ENCODE data around the gene BTBD9.

Gene BTBD9

DNA sequence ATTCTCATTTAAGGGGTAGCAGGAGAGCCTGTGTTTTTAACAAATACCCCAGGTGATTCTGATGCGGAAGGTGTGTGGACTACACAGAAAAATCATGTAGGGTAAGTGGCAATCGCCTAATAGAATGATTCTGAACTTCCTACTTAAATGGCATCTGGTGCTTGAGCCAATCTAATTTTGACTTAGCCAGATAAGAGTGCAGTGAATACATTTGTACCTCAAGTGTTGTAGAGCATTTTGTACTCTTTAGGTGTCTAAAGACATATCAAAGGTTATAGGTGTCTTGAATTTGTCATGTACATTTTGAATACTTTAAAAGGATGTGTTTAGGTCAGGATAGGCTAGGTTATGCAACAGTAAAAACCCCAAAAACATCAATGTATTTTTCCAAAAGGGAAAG is 10.0 kb upstream of the BTBD9 start:
- H3K36me3 ChIP-seq (ENCODE audit: control insufficient read depth in 5 of 5, insufficient read depth in 5 of 5, low read length in 5 of 5), result peaks cover 0 to 6% (median 0%) of the 10 kb centered on the region in 5 donors
- no peak overlapping the region for H3K27ac ChIP-seq (ENCODE audit: low read depth, low read length)
- no peak overlapping the region for H3K9ac ChIP-seq (ENCODE audit: low read length in 5 of 5)
- no peaks in the 10 kb centered on the region for H3K27me3 ChIP-seq (ENCODE audit: control insufficient read depth in 5 of 5, insufficient read depth in 4 of 5, low read length in 5 of 5)
- H3K9me3 ChIP-seq (ENCODE audit: control insufficient read depth in 5 of 5, low read length in 5 of 5), result no peaks in the 10 kb centered on the region
- peaks cover 0 to 7% (median 2%) of the 10 kb centered on the region in 5 donors for H3K4me1 ChIP-seq (ENCODE audit: control insufficient read depth in 5 of 5, insufficient read depth in 5 of 5, low read length in 5 of 5)
- H3K4me3 ChIP-seq (ENCODE audit: low read depth in 1 of 5, low read length in 5 of 5), result no peak overlapping the region

DNA sequence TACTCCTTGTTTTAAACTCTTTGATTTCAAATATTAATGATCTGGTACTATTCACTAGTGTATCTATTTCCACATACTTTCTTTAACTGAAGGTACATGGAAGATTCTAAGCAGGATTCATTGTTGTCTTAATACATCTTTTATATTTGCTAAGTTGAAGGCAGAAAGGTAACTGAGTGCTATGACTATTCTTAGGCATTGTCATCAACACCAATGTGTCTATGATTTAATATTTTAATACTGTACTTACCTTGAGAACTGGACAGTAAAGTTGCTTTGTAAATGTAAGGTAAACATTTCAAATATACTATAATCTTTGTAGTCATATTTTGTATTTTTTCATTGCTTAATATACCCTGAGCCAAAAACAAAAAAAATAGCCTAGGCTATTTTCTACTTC is 8.9 kb upstream of the BTBD9 start:
- H3K27me3 ChIP-seq (ENCODE audit: control insufficient read depth in 5 of 5, insufficient read depth in 4 of 5, low read length in 5 of 5), result no peaks in the 10 kb centered on the region
- H3K36me3 ChIP-seq (ENCODE audit: control insufficient read depth in 5 of 5, insufficient read depth in 5 of 5, low read length in 5 of 5), result peaks cover 0 to 6% (median 0%) of the 10 kb centered on the region in 5 donors
- no peak overlapping the region for H3K27ac ChIP-seq (ENCODE audit: low read depth, low read length)
- no peak overlapping the region for H3K9ac ChIP-seq (ENCODE audit: low read length in 5 of 5)
- H3K4me1 ChIP-seq (ENCODE audit: control insufficient read depth in 5 of 5, insufficient read depth in 5 of 5, low read length in 5 of 5), result peaks cover 0 to 11% (median 5%) of the 10 kb centered on the region in 5 donors
- no peak overlapping the region for H3K4me3 ChIP-seq (ENCODE audit: low read depth in 1 of 5, low read length in 5 of 5)
- no peaks in the 10 kb centered on the region for H3K9me3 ChIP-seq (ENCODE audit: control insufficient read depth in 5 of 5, low read length in 5 of 5)

DNA sequence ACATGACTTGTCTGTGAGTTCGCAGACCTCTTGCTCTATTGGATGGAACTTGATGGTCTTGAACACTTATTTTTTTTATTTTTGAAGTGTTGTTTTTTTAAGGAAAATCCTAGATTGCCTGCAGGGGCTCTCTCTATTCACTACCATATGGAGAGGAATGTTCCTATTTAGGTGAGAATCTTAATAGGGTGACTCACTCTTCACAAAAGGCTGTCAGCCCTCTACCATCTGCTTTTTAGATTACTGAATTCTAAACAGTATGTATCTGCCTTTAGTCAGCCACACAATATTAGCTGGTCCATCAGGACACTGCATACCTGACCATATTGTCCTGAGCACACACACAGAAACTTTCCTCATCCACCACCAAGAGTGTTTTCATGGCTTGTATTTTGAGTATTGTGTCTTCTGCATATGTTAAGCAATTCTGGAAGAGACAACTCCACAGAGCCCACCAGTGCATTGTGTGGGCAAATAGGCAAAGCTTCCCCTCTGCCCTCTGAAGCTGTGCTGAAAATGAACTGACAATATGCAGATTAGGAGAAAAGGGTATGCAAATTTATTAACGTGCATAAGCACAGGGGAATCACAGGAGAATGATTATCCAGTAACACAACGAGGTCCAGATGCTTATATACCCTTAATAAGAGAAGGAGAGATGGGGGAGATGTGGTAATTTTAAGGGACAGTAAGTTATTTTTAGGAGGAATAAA is 6.6 kb upstream of the BTBD9 start:
- Histone ChIP-seq H3K9ac (ENCODE audit: low read length in 5 of 5) (no peak overlapping the region), H3K27ac (ENCODE audit: low read depth, low read length) (no peak overlapping the region), H3K36me3 (ENCODE audit: control insufficient read depth in 5 of 5, insufficient read depth in 5 of 5, low read length in 5 of 5) (peaks cover 0 to 6% (median 0%) of the 10 kb centered on the region in 5 donors), H3K4me3 (ENCODE audit: low read depth in 1 of 5, low read length in 5 of 5) (no peak overlapping the region), H3K4me1 (ENCODE audit: control insufficient read depth in 5 of 5, insufficient read depth in 5 of 5, low read length in 5 of 5) (peaks cover 0 to 11% (median 5%) of the 10 kb centered on the region in 5 donors), H3K27me3 (ENCODE audit: control insufficient read depth in 5 of 5, insufficient read depth in 4 of 5, low read length in 5 of 5) (no peaks in the 10 kb centered on the region), H3K9me3 (ENCODE audit: control insufficient read depth in 5 of 5, low read length in 5 of 5) (no peaks in the 10 kb centered on the region)

DNA sequence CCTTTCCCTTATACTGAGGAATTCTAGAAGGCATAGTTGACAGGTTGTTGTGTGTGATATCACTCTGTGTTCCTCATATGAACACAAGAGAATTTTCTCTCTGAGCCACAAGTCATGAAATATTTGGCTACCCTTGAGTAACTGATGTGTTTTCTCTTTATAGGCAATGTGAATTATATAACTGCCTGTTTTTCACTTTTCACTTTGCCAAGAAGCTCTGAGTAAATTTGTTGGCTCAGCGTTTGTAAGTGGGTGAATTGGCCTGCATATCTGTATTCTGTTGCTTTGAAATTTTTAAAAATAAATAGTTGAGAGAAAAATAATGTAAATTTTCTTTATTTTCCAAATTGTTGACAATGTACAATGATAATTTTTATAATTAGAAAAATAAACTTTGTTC is 5.2 kb upstream of the BTBD9 start:
- H3K4me1 ChIP-seq (ENCODE audit: control insufficient read depth in 5 of 5, insufficient read depth in 5 of 5, low read length in 5 of 5), result peaks cover 7 to 22% (median 18%) of the 10 kb centered on the region in 5 donors
- H3K9me3 ChIP-seq (ENCODE audit: control insufficient read depth in 5 of 5, low read length in 5 of 5), result no peaks in the 10 kb centered on the region
- peak overlapping the region in 1 of 5 donors; percentile 40 for H3K9ac ChIP-seq (ENCODE audit: low read length in 5 of 5)
- no peak overlapping the region for H3K4me3 ChIP-seq (ENCODE audit: low read depth in 1 of 5, low read length in 5 of 5)
- H3K27ac ChIP-seq (ENCODE audit: low read depth, low read length), result peak overlapping the region; percentile 76
- no peaks in the 10 kb centered on the region for H3K27me3 ChIP-seq (ENCODE audit: control insufficient read depth in 5 of 5, insufficient read depth in 4 of 5, low read length in 5 of 5)
- peaks cover 0 to under 1% (median 0%) of the 10 kb centered on the region in 5 donors for H3K36me3 ChIP-seq (ENCODE audit: control insufficient read depth in 5 of 5, insufficient read depth in 5 of 5, low read length in 5 of 5)

DNA sequence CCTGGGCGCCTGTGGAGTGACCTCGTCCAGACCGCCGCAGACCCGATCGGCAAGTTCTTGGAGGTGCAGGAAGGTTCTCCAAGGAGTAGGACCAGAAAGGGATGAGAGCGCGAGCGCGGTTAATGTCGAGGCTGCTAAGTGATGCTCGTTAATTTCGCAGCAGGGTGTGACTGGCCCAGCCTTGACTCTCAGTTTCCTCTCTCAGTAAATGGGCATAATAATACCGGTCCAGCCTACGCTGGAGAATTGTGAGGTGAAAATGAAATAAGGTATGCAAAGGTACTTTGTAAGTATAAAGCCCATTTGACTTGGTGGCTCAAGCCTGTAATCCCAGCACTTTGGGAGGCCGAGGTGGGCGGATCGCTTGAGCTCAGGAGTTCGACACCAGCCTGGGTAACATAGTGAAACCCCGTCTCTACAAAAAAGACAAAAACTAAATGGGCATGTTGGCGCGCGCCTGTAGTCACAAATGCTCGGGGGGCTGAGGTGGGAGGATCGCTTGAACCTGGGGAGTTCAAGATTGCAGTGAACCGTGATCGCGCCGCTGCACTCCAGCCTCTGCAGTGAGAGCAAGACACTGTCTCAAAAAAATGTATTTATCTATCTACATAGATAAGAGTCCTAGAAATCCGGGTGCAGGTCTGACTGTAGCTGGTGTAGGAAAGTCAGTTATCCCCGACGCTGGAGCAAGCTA is 634 bp upstream of the BTBD9 start:
- peak overlapping the region; percentile 86 for H3K27ac ChIP-seq (ENCODE audit: low read depth, low read length)
- peak overlapping the region; percentile 77 to 98 (median 96) for H3K4me3 ChIP-seq (ENCODE audit: low read depth in 1 of 5, low read length in 5 of 5)
- no peaks in the 10 kb centered on the region for H3K9me3 ChIP-seq (ENCODE audit: control insufficient read depth in 5 of 5, low read length in 5 of 5)
- H3K4me1 ChIP-seq (ENCODE audit: control insufficient read depth in 5 of 5, insufficient read depth in 5 of 5, low read length in 5 of 5), result peaks cover 10 to 33% (median 29%) of the 10 kb centered on the region in 5 donors
- peak overlapping the region; percentile 82 to 96 (median 92) for H3K9ac ChIP-seq (ENCODE audit: low read length in 5 of 5)
- H3K36me3 ChIP-seq (ENCODE audit: control insufficient read depth in 5 of 5, insufficient read depth in 5 of 5, low read length in 5 of 5), result no peaks in the 10 kb centered on the region
- H3K27me3 ChIP-seq (ENCODE audit: control insufficient read depth in 5 of 5, insufficient read depth in 4 of 5, low read length in 5 of 5), result no peaks in the 10 kb centered on the region

DNA sequence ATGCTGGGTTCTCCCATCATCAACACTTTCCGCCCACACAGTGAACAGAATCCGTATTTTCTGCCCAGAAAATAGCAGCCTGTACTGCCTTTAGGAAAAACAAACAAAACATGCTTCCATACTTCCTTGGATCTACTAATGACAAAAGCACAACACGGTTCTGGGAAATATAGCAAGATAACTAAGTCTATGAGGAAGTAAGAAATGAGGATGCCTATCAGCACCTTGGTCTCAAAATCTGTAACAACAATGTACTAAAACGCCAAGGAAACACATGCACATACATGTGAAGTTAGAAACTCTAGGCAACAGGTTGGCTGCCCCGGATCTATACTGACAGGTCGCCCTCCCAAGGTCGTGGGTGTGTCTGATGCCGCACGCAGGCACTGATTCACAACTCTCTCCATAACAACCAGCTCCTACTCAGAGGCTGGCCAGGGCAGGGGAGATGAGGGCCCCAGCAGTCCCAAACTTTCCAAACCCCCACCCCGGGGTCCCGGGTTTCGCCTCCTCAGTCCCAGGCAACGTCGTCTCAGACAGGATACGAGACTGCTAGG is 710 bp downstream of the BTBD9 start:
- no peaks in the 10 kb centered on the region for H3K27me3 ChIP-seq (ENCODE audit: control insufficient read depth in 5 of 5, insufficient read depth in 4 of 5, low read length in 5 of 5)
- peak overlapping the region; percentile 77 to 98 (median 96) for H3K4me3 ChIP-seq (ENCODE audit: low read depth in 1 of 5, low read length in 5 of 5)
- H3K36me3 ChIP-seq (ENCODE audit: control insufficient read depth in 5 of 5, insufficient read depth in 5 of 5, low read length in 5 of 5), result no peaks in the 10 kb centered on the region
- H3K9ac ChIP-seq (ENCODE audit: low read length in 5 of 5), result peak overlapping the region; percentile 43 to 96 (median 92)
- no peaks in the 10 kb centered on the region for H3K9me3 ChIP-seq (ENCODE audit: control insufficient read depth in 5 of 5, low read length in 5 of 5)
- H3K4me1 ChIP-seq (ENCODE audit: control insufficient read depth in 5 of 5, insufficient read depth in 5 of 5, low read length in 5 of 5), result peaks cover 8 to 27% (median 22%) of the 10 kb centered on the region in 5 donors
- peak overlapping the region; percentile 86 for H3K27ac ChIP-seq (ENCODE audit: low read depth, low read length)

DNA sequence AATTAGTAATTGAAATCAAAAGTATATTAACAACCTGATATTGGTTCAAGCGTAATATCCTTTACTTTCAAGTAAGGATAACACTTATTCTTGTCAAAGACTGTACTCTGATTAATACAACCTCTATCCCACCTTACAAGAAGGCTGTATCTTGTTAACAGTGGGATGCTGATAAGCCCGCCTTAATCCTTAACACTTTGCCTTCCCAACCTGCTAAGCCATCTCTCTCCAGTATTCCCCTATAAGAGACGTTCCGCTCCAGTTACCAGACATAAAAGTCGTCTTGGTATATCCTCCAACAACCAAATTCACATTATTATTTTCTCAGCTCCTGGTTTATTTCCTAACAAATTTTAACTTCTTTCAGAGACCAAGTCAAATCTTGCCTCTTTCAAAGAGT is 2.0 kb downstream of the BTBD9 start:
- Histone ChIP-seq H3K4me3 (ENCODE audit: low read depth in 1 of 5, low read length in 5 of 5) (no peak overlapping the region), H3K27me3 (ENCODE audit: control insufficient read depth in 5 of 5, insufficient read depth in 4 of 5, low read length in 5 of 5) (no peaks in the 10 kb centered on the region), H3K4me1 (ENCODE audit: control insufficient read depth in 5 of 5, insufficient read depth in 5 of 5, low read length in 5 of 5) (peaks cover 8 to 27% (median 22%) of the 10 kb centered on the region in 5 donors), H3K9ac (ENCODE audit: low read length in 5 of 5) (no peak overlapping the region), H3K27ac (ENCODE audit: low read depth, low read length) (no peak overlapping the region), H3K9me3 (ENCODE audit: control insufficient read depth in 5 of 5, low read length in 5 of 5) (no peaks in the 10 kb centered on the region), H3K36me3 (ENCODE audit: control insufficient read depth in 5 of 5, insufficient read depth in 5 of 5, low read length in 5 of 5) (no peaks in the 10 kb centered on the region)

DNA sequence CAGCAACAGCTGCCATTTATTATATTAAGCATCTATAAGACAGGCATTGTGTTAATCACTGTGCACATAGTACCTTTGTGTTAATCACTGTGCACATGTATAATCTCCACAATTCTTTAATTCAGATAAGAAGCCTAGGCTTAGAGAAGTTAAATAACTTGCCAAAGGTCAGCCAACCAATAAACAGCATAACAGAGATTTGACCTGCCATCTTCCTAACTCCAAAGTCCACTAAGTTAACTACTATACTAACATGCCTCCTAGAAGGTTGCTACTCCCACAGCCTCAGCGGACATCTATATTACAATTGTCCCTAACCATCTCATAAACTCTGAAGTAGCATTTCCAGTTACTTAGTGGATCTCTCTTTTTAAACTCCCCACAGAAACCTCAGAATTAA is 3.7 kb downstream of the BTBD9 start:
- Histone ChIP-seq H3K27ac (ENCODE audit: low read depth, low read length) (no peak overlapping the region), H3K4me3 (ENCODE audit: low read depth in 1 of 5, low read length in 5 of 5) (no peak overlapping the region), H3K9me3 (ENCODE audit: control insufficient read depth in 5 of 5, low read length in 5 of 5) (peaks cover 0 to 4% (median 0%) of the 10 kb centered on the region in 5 donors), H3K4me1 (ENCODE audit: control insufficient read depth in 5 of 5, insufficient read depth in 5 of 5, low read length in 5 of 5) (peaks cover 8 to 25% (median 20%) of the 10 kb centered on the region in 5 donors), H3K36me3 (ENCODE audit: control insufficient read depth in 5 of 5, insufficient read depth in 5 of 5, low read length in 5 of 5) (no peaks in the 10 kb centered on the region), H3K27me3 (ENCODE audit: control insufficient read depth in 5 of 5, insufficient read depth in 4 of 5, low read length in 5 of 5) (no peaks in the 10 kb centered on the region), H3K9ac (ENCODE audit: low read length in 5 of 5) (no peak overlapping the region)

DNA sequence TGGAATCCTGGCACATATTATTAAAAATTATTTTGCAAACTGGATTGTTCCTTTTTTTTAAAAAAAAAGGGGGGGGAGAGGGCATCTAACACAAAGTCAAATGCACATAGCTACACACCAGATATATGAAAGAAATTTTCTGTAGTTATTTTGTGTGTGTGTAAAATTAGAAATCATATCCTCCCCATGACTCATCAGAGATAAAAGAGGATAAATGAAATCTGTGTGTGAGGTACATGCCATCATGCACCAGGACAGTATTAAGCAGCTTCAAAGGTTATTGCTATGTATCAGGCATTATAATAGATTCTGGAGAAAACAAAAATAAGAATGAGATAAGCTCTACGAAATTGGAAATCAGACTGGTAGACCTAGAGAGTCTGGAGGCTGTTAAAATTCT is 5.2 kb downstream of the BTBD9 start:
- no peak overlapping the region for H3K27ac ChIP-seq (ENCODE audit: low read depth, low read length)
- H3K4me3 ChIP-seq (ENCODE audit: low read depth in 1 of 5, low read length in 5 of 5), result no peak overlapping the region
- no peaks in the 10 kb centered on the region for H3K27me3 ChIP-seq (ENCODE audit: control insufficient read depth in 5 of 5, insufficient read depth in 4 of 5, low read length in 5 of 5)
- no peaks in the 10 kb centered on the region for H3K36me3 ChIP-seq (ENCODE audit: control insufficient read depth in 5 of 5, insufficient read depth in 5 of 5, low read length in 5 of 5)
- no peak overlapping the region for H3K9ac ChIP-seq (ENCODE audit: low read length in 5 of 5)
- H3K4me1 ChIP-seq (ENCODE audit: control insufficient read depth in 5 of 5, insufficient read depth in 5 of 5, low read length in 5 of 5), result peaks cover 3 to 13% (median 10%) of the 10 kb centered on the region in 5 donors
- peaks cover 0 to 4% (median 0%) of the 10 kb centered on the region in 5 donors for H3K9me3 ChIP-seq (ENCODE audit: control insufficient read depth in 5 of 5, low read length in 5 of 5)

DNA sequence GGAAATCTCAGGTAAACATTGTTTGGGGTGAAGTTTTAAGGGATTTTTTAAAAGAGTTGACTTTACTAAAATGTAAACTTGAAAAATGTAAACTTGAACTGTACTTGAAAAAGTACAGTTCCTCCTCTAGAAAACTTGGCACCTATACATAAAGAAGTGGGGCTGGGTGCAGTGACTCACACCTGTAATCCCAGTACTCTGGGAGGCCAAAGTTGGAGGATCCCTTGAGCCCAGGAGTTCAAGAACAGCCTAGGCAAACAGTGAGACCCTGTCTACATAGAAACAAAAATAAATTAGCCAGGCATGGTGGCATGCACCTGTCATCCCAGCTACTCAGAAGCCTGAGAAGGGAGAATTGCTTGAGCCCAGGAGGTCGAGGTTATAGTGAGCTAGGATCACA is 7.2 kb downstream of the BTBD9 start:
- H3K36me3 ChIP-seq (ENCODE audit: control insufficient read depth in 5 of 5, insufficient read depth in 5 of 5, low read length in 5 of 5), result no peaks in the 10 kb centered on the region
- H3K4me1 ChIP-seq (ENCODE audit: control insufficient read depth in 5 of 5, insufficient read depth in 5 of 5, low read length in 5 of 5), result no peaks in the 10 kb centered on the region
- no peak overlapping the region for H3K9ac ChIP-seq (ENCODE audit: low read length in 5 of 5)
- H3K9me3 ChIP-seq (ENCODE audit: control insufficient read depth in 5 of 5, low read length in 5 of 5), result peaks cover 0 to 4% (median 0%) of the 10 kb centered on the region in 5 donors
- H3K27ac ChIP-seq (ENCODE audit: low read depth, low read length), result no peak overlapping the region
- H3K27me3 ChIP-seq (ENCODE audit: control insufficient read depth in 5 of 5, insufficient read depth in 4 of 5, low read length in 5 of 5), result no peaks in the 10 kb centered on the region
- H3K4me3 ChIP-seq (ENCODE audit: low read depth in 1 of 5, low read length in 5 of 5), result no peak overlapping the region
